ENCODE results near the gene ZNF200.
"Not testable (repeated sequence)": the region's sequence is repeated elsewhere in the genome, so short reads cannot be mapped to it uniquely, and the experiment has no call there.

The ZNF200 gene

GRCh38 chr16:3220839-3221238, 14.1 kb downstream of the ZNF200 start:
- H3K27ac ChIP-seq (ENCODE audit: low read depth, low read length) = no peak overlapping the region
- 82% methylated on average over 10 of the region's 10 CpGs for WGBS
- H3K9me3 ChIP-seq (ENCODE audit: insufficient read depth, low read depth, low read length) = peaks cover 55% of the 10 kb centered on the region
- H3K27me3 ChIP-seq (ENCODE audit: insufficient read depth, low read length) = no peaks in the 10 kb centered on the region
- no peak overlapping the region for H3K4me3 ChIP-seq (ENCODE audit: low read length)
- no peaks in the 10 kb centered on the region for H3K4me1 ChIP-seq (ENCODE audit: insufficient read depth, low read length)
- H3K36me3 ChIP-seq (ENCODE audit: insufficient read depth, low read length) = peaks cover 32% of the 10 kb centered on the region
- H3K9ac ChIP-seq (ENCODE audit: low read depth, low read length) = no peak overlapping the region

DNA sequence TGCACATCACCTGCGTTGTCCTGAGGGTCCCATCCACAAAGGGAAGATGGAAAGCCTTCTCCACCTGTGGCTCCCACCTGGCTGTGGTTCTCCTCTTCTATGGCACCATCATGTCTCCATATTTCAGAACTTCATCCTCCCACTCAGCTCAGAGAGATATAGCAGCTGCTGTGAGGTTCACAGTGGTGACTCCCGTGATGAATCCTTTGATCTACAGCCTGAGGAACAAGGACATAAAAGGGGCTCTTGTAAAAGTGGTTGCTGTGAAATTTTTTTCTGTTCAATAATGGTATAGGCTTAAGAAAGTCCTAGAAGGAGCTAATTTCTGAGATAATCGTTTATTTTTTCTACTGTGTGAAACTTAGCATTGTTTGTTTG, 18.7 kb downstream of the ZNF200 start:
- 61% methylated on average over 3 of the region's 3 CpGs for WGBS

DNA sequence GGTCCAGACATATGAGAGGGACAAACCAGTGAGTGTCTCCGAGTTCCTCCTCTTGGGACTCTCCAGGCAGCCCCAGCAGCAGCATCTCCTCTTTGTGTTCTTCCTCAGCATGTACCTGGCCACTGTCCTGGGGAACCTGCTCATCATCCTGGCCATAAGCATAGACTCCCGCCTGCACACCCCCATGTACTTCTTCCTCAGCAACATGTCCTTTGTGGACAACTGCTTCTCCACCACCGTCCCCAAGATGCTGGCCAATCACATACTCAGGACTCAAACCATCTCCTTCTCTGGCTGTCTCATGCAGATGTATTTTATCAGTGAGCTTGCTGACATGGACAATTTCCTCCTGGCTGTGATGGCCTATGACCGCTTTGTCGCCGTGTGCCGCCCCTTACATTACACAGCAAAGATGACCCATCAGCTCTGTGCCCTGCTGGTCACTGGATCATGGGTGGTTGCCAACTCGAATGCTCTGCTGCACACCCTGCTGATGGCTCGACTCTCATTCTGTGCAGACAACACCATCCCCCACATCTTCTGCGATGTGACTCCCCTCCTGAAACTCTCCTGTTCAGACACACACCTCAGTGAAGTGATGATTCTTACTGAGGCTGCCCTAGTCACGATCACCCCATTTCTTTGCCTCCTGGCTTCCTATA, 19.2 kb downstream of the ZNF200 start:
- Histone ChIP-seq H3K4me1 (ENCODE audit: insufficient read depth, low read length) (no peaks in the 10 kb centered on the region), H3K4me3 (ENCODE audit: low read length) (no peak overlapping the region), H3K36me3 (ENCODE audit: insufficient read depth, low read length) (no peaks in the 10 kb centered on the region), H3K9ac (ENCODE audit: low read depth, low read length) (no peak overlapping the region), H3K27me3 (ENCODE audit: insufficient read depth, low read length) (no peaks in the 10 kb centered on the region), H3K27ac (ENCODE audit: low read depth, low read length) (no peak overlapping the region), H3K9me3 (ENCODE audit: insufficient read depth, low read depth, low read length) (peaks cover 15% of the 10 kb centered on the region)
- 83% methylated on average over 11 of the region's 11 CpGs for WGBS

More for the DNA sequence above, 18.7 kb downstream of the ZNF200 start:
- Histone ChIP-seq H3K27me3 (ENCODE audit: insufficient read depth, low read length) (no peaks in the 10 kb centered on the region), H3K4me3 (ENCODE audit: low read length) (no peak overlapping the region), H3K9ac (ENCODE audit: low read depth, low read length) (no peak overlapping the region), H3K36me3 (ENCODE audit: insufficient read depth, low read length) (no peaks in the 10 kb centered on the region), H3K9me3 (ENCODE audit: insufficient read depth, low read depth, low read length) (peaks cover 19% of the 10 kb centered on the region), H3K4me1 (ENCODE audit: insufficient read depth, low read length) (no peaks in the 10 kb centered on the region), H3K27ac (ENCODE audit: low read depth, low read length) (no peak overlapping the region)

GRCh38 chr16:3214904-3215600, 19.9 kb downstream of the ZNF200 start:
- H3K4me1 ChIP-seq (ENCODE audit: insufficient read depth, low read length) = no peaks in the 10 kb centered on the region
- peaks cover 16% of the 10 kb centered on the region for H3K9me3 ChIP-seq (ENCODE audit: insufficient read depth, low read depth, low read length)
- no peak overlapping the region for H3K4me3 ChIP-seq (ENCODE audit: low read length)
- 67% methylated on average over 5 of the region's 7 CpGs for WGBS
- H3K9ac ChIP-seq (ENCODE audit: low read depth, low read length) = no peak overlapping the region
- H3K36me3 ChIP-seq (ENCODE audit: insufficient read depth, low read length) = no peaks in the 10 kb centered on the region
- no peak overlapping the region for H3K27ac ChIP-seq (ENCODE audit: low read depth, low read length)
- no peaks in the 10 kb centered on the region for H3K27me3 ChIP-seq (ENCODE audit: insufficient read depth, low read length)

- Histone ChIP-seq H3K27ac (ENCODE audit: low read depth, low read length) (no peak overlapping the region), H3K9ac (ENCODE audit: low read depth, low read length) (no peak overlapping the region), H3K9me3 (ENCODE audit: insufficient read depth, low read depth, low read length) (peaks cover 27% of the 10 kb centered on the region), H3K4me1 (ENCODE audit: insufficient read depth, low read length) (no peaks in the 10 kb centered on the region), H3K36me3 (ENCODE audit: insufficient read depth, low read length) (no peaks in the 10 kb centered on the region), H3K4me3 (ENCODE audit: low read length) (no peak overlapping the region), H3K27me3 (ENCODE audit: insufficient read depth, low read length) (no peaks in the 10 kb centered on the region)
- 58% methylated on average over 1 of the region's 1 CpG for WGBS
Measured at GRCh38 chr16:3212567-3212966, 22.4 kb downstream of the ZNF200 start.

DNA sequence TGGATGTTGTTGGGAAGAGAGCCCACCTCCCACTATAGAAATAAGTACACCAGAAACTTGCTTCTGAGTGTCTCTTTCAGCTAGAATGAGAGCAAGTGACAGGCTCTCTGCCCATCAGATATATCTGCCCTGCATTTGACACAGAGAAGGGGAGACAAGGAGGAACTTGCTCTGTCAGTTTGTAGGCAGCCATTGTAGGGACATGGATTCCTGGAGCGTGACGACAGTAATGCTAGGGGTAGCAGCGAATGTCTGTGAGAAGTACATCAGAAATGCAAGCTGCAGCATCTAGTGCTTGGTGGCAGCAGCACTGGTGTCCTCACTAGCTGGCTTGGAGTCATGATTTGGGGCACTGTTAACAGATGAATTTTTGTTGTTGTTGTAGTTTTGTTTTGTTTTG, 23.0 kb downstream of the ZNF200 start:
- 83% methylated on average over 3 of the region's 3 CpGs for WGBS
- no peaks in the 10 kb centered on the region for H3K27me3 ChIP-seq (ENCODE audit: insufficient read depth, low read length)

GRCh38 chr16:3207086-3207953, 27.6 kb downstream of the ZNF200 start:
- H3K9ac ChIP-seq (ENCODE audit: low read depth, low read length) = no peak overlapping the region
- no peaks in the 10 kb centered on the region for H3K27me3 ChIP-seq (ENCODE audit: insufficient read depth, low read length)
- H3K4me3 ChIP-seq (ENCODE audit: low read length) = no peak overlapping the region
- 59% methylated on average over 19 of the region's 19 CpGs for WGBS
- no peaks in the 10 kb centered on the region for H3K4me1 ChIP-seq (ENCODE audit: insufficient read depth, low read length)
- H3K27ac ChIP-seq (ENCODE audit: low read depth, low read length) = no peak overlapping the region
- no peaks in the 10 kb centered on the region for H3K36me3 ChIP-seq (ENCODE audit: insufficient read depth, low read length)
- peaks cover 33% of the 10 kb centered on the region for H3K9me3 ChIP-seq (ENCODE audit: insufficient read depth, low read depth, low read length)

More for the DNA sequence above, 23.0 kb downstream of the ZNF200 start:
- Histone ChIP-seq H3K4me1 (ENCODE audit: insufficient read depth, low read length) (no peaks in the 10 kb centered on the region), H3K36me3 (ENCODE audit: insufficient read depth, low read length) (no peaks in the 10 kb centered on the region), H3K27ac (ENCODE audit: low read depth, low read length) (no peak overlapping the region), H3K9me3 (ENCODE audit: insufficient read depth, low read depth, low read length) (peaks cover 31% of the 10 kb centered on the region), H3K9ac (ENCODE audit: low read depth, low read length) (no peak overlapping the region), H3K4me3 (ENCODE audit: low read length) (no peak overlapping the region)

GRCh38 chr16:3205939-3206338, 29.0 kb downstream of the ZNF200 start:
- not testable (repeated sequence) for H3K27ac ChIP-seq (ENCODE audit: low read depth, low read length); H3K36me3 ChIP-seq (ENCODE audit: insufficient read depth, low read length); H3K4me3 ChIP-seq (ENCODE audit: low read length); H3K9ac ChIP-seq (ENCODE audit: low read depth, low read length); H3K4me1 ChIP-seq (ENCODE audit: insufficient read depth, low read length); H3K27me3 ChIP-seq (ENCODE audit: insufficient read depth, low read length)
- H3K9me3 ChIP-seq (ENCODE audit: insufficient read depth, low read depth, low read length) = peaks cover 28% of the 10 kb centered on the region; the same call in 1 of the 2 replicates
- 72% methylated on average over 3 of the region's 3 CpGs for WGBS

DNA sequence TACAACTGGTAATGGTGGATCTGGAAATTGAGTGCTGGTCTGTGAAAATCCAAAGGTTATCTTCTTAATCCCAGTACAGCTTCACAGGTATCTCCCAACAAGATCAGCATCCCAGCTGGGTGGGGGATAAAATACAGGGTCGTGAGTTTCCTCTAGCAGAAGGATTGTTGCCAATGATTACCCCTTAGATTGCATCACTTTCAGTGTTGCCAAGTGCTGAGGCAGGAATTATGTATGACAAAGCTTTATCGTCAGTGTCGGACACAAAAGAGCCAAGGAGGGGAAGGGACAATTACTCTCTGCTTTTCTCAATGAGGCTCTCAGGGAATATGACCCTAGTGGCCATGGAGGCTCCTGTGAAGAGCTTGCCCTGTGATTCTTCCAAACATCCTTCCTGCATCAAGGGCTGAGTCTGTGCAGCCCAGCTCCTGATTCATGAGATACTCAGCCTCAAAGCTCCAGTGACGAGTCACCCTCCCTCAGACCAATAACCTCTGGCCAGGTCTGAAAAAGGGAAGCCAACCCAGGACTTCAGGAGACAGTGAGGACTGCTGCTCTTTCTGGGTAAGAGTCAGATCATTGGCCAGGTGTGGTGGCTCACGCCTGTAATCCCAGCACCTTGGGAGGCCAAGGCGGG, 31.9 kb downstream of the ZNF200 start:
- Histone ChIP-seq H3K9me3 (ENCODE audit: insufficient read depth, low read depth, low read length) (peaks cover 20% of the 10 kb centered on the region; the same call in 1 of the 2 replicates), H3K9ac (ENCODE audit: low read depth, low read length) (no peak overlapping the region), H3K4me1 (ENCODE audit: insufficient read depth, low read length) (no peaks in the 10 kb centered on the region), H3K27ac (ENCODE audit: low read depth, low read length) (no peak overlapping the region), H3K36me3 (ENCODE audit: insufficient read depth, low read length) (no peaks in the 10 kb centered on the region), H3K27me3 (ENCODE audit: insufficient read depth, low read length) (peaks cover 10% of the 10 kb centered on the region), H3K4me3 (ENCODE audit: low read length) (no peak overlapping the region)
- 66% methylated on average over 6 of the region's 6 CpGs for WGBS

DNA sequence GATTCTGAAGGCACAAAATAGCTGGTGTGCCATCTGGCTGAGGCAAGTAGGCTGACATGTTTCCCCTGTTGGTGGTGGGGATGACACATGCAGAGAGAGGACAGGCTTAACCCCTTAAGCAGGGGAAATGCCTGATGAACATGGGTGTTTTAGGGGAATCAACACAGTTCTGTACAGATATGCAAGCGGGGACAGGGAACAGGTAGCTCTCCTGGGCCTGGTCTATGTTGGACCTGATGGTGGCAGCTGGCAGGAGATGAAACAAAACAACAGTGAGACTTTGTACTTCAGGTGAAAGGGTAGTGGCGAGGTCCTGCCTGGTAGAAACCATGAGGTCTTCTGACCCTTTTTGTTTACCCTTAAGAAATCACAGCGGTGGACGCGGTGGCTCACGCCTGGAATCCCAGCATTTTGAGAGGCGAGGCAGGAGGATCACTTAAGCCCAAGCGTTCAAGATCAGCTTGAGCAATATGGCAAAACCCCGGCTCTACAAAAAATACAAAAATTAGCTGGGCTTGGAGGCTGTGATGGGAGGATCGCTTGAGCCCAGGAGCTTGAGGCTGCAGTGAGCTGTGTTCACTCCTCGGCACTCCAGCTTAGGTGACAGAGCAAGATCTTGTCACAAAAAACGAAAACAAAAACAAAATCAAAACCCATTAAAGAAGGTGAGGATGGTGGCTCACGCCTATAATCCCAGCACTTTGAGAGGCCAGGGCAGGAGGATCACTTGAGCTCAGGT, 36.5 kb downstream of the ZNF200 start:
- Histone ChIP-seq H3K27me3 (ENCODE audit: insufficient read depth, low read length) (peaks cover 17% of the 10 kb centered on the region), H3K27ac (ENCODE audit: low read depth, low read length) (no peak overlapping the region), H3K9me3 (ENCODE audit: insufficient read depth, low read depth, low read length) (no peaks in the 10 kb centered on the region), H3K9ac (ENCODE audit: low read depth, low read length) (no peak overlapping the region), H3K36me3 (ENCODE audit: insufficient read depth, low read length) (no peaks in the 10 kb centered on the region), H3K4me3 (ENCODE audit: low read length) (no peak overlapping the region), H3K4me1 (ENCODE audit: insufficient read depth, low read length) (no peaks in the 10 kb centered on the region)
- 86% methylated on average over 13 of the region's 13 CpGs for WGBS
